ENCODE data around the gene MAPK10.
A peak's percentile ranks its signal among the peaks of the same experiment; 100 is the strongest.
"Not testable (repeated sequence)": the region's sequence is repeated elsewhere in the genome, so short reads cannot be mapped to it uniquely, and the experiment has no call there.

The MAPK10 gene

GRCh38 chr4:85965529-85965928 lies 394.3 kb downstream of the MAPK10 start:
- in situ Hi-C loops (cut with HindIII; ENCODE audit: low sequenced_read_pairs): no loop called here
- TF ChIP-seq CTCF (IDR thresholded peaks at IDR 0.05; ENCODE audit: low read depth, low read length): no peak
- no peak for DNase-seq (ENCODE audit: low read depth, low spot score)
- H3K4me3 ChIP-seq (ENCODE audit: low read depth, low read length): no peak overlapping the region

- DNase-seq (ENCODE audit: low read depth, low spot score); H3K4me3 ChIP-seq (ENCODE audit: low read depth, low read length); in situ Hi-C loops (cut with HindIII; ENCODE audit: low sequenced_read_pairs): not testable (repeated sequence)
These were observed 394.8 kb downstream of the MAPK10 start for GRCh38 chr4:85965017-85965416.

- in situ Hi-C loops (cut with HindIII; ENCODE audit: low sequenced_read_pairs): no loop called here
- peak; percentile 19 for TF ChIP-seq CTCF (IDR thresholded peaks at IDR 0.05; ENCODE audit: low read depth, low read length)
- H3K4me3 ChIP-seq (ENCODE audit: low read depth, low read length): no peak overlapping the region
- DNase-seq (ENCODE audit: low read depth, low spot score): no peak
These were observed 395.6 kb downstream of the MAPK10 start for GRCh38 chr4:85964298-85964697.

GRCh38 chr4:85963231-85963630 lies 396.6 kb downstream of the MAPK10 start:
- in situ Hi-C loops (cut with HindIII; ENCODE audit: low sequenced_read_pairs): no loop called here
- TF ChIP-seq CTCF (IDR thresholded peaks at IDR 0.05; ENCODE audit: low read depth, low read length): no peak
- H3K4me3 ChIP-seq (ENCODE audit: low read depth, low read length): no peak overlapping the region
- no peak for DNase-seq (ENCODE audit: low read depth, low spot score)

- no peak overlapping the region for H3K4me3 ChIP-seq (ENCODE audit: low read depth, low read length)
- in situ Hi-C loops (cut with HindIII; ENCODE audit: low sequenced_read_pairs): no loop called here
- no peak for TF ChIP-seq CTCF (IDR thresholded peaks at IDR 0.05; ENCODE audit: low read depth, low read length)
- no peak for DNase-seq (ENCODE audit: low read depth, low spot score)
These were observed 398.0 kb downstream of the MAPK10 start for GRCh38 chr4:85961887-85962286.

GRCh38 chr4:85956293-85956945 lies 403.4 kb downstream of the MAPK10 start:
- in situ Hi-C loops (cut with HindIII; ENCODE audit: low sequenced_read_pairs): no loop called here
- TF ChIP-seq CTCF (IDR thresholded peaks at IDR 0.05; ENCODE audit: low read depth, low read length): no peak

GRCh38 chr4:85955620-85956292 lies 404.1 kb downstream of the MAPK10 start:
- no peak for DNase-seq (ENCODE audit: low read depth, low spot score)
- in situ Hi-C loops (cut with HindIII; ENCODE audit: low sequenced_read_pairs): no loop called here
- H3K4me3 ChIP-seq (ENCODE audit: low read depth, low read length): no peak overlapping the region

More at GRCh38 chr4:85956293-85956945, 403.4 kb downstream of the MAPK10 start:
- H3K4me3 ChIP-seq (ENCODE audit: low read depth, low read length): no peak overlapping the region
- DNase-seq (ENCODE audit: low read depth, low spot score): no peak

More at GRCh38 chr4:85955620-85956292, 404.1 kb downstream of the MAPK10 start:
- TF ChIP-seq CTCF (IDR thresholded peaks at IDR 0.05; ENCODE audit: low read depth, low read length): no peak

Data from astrocyte of the spinal cord (primary cell).